Measurements from ENCODE around the gene THEMIS2. TPM values are rescaled to one million over a fixed set of nuclear protein-coding genes. Genes with fewer than 3 reads are reported as not detected.

Gene THEMIS2
- total RNA-seq, 4 donors from 2014 or later = 9.6 to 36.4 (median 24.6) TPM

- Histone ChIP-seq H3K27ac (replicated peaks in 1 of 4) (peak overlapping the region in 3 of 4 donors; percentile 28 to 44 (median 30)), H3K9me3 (no peaks in the 10 kb centered on the region), H3K4me3 (no peak overlapping the region), H3K4me1 (no peaks in the 10 kb centered on the region), H3K36me3 (peaks cover 6 to 54% (median 25%) of the 10 kb centered on the region in 4 donors), H3K27me3 (no peaks in the 10 kb centered on the region)
- WGBS = 73% methylated on average over 3 of the region's 3 CpGs
- no peak for TF ChIP-seq POLR2A (IDR thresholded peaks at IDR 0.05; ENCODE audit: low read depth)
- TF ChIP-seq EP300 (IDR thresholded peaks at IDR 0.05) = no peak
- TF ChIP-seq POLR2AphosphoS5 (IDR thresholded peaks at IDR 0.05) = no peak
- TF ChIP-seq CTCF (IDR thresholded peaks at IDR 0.05) = no peak
- no peak for DNase-seq (ENCODE audit: extremely low spot score)
- intact Hi-C loops (cut with DNase I) = no loop called here
Measured at GRCh38 chr1:27886744-27887143, 14.4 kb downstream of the THEMIS2 start.

- intact Hi-C loops (cut with DNase I) = no loop called here
- WGBS = 85% methylated on average over 7 of the region's 8 CpGs
- Histone ChIP-seq H3K4me3 (no peak overlapping the region), H3K4me1 (no peaks in the 10 kb centered on the region), H3K36me3 (peaks cover 13 to 56% (median 31%) of the 10 kb centered on the region in 4 donors), H3K27me3 (no peaks in the 10 kb centered on the region), H3K27ac (replicated peaks in 1 of 4) (peak overlapping the region in 3 of 4 donors; percentile 27 to 30 (median 28)), H3K9me3 (no peaks in the 10 kb centered on the region)
- no peak for DNase-seq (ENCODE audit: extremely low spot score)
- TF ChIP-seq CTCF (IDR thresholded peaks at IDR 0.05) = no peak
- TF ChIP-seq POLR2A (IDR thresholded peaks at IDR 0.05; ENCODE audit: low read depth) = no peak
- no peak for TF ChIP-seq EP300 (IDR thresholded peaks at IDR 0.05)
- no peak for TF ChIP-seq POLR2AphosphoS5 (IDR thresholded peaks at IDR 0.05)
Measured at GRCh38 chr1:27887215-27888021, 15.1 kb downstream of the THEMIS2 start.

GRCh38 chr1:27889506-27889905 lies 17.2 kb downstream of the THEMIS2 start:
- intact Hi-C loops (cut with DNase I) = no loop called here
- 85% methylated on average over 2 of the region's 3 CpGs for WGBS
- no peak overlapping the region for H3K4me3 ChIP-seq
- H3K4me1 ChIP-seq = no peaks in the 10 kb centered on the region
- H3K27me3 ChIP-seq = no peaks in the 10 kb centered on the region
- DNase-seq (ENCODE audit: extremely low spot score) = no peak
- TF ChIP-seq POLR2A (IDR thresholded peaks at IDR 0.05; ENCODE audit: low read depth) = no peak
- no peak for TF ChIP-seq POLR2AphosphoS5 (IDR thresholded peaks at IDR 0.05)
- TF ChIP-seq CTCF (IDR thresholded peaks at IDR 0.05) = no peak
- TF ChIP-seq EP300 (IDR thresholded peaks at IDR 0.05) = no peak
- peaks cover 34 to 68% (median 52%) of the 10 kb centered on the region in 4 donors for H3K36me3 ChIP-seq
- H3K27ac ChIP-seq (replicated peaks in 1 of 4) = no peak overlapping the region
- no peaks in the 10 kb centered on the region for H3K9me3 ChIP-seq

- Histone ChIP-seq H3K9me3 (no peaks in the 10 kb centered on the region), H3K27me3 (no peaks in the 10 kb centered on the region), H3K4me3 (no peak overlapping the region), H3K4me1 (no peaks in the 10 kb centered on the region), H3K27ac (replicated peaks in 1 of 4) (peak overlapping the region; percentile 1 to 62 (median 17)), H3K36me3 (peaks cover 52 to 86% (median 68%) of the 10 kb centered on the region in 4 donors)
- WGBS = 66% methylated on average over 7 of the region's 7 CpGs
- intact Hi-C loops (cut with DNase I) = no loop called here
- DNase-seq (ENCODE audit: extremely low spot score) = no peak
- TF ChIP-seq EP300 (IDR thresholded peaks at IDR 0.05) = peak; percentile 23
- TF ChIP-seq POLR2AphosphoS5 (IDR thresholded peaks at IDR 0.05) = peak; percentile 31 to 43
- TF ChIP-seq CTCF (IDR thresholded peaks at IDR 0.05) = no peak
Measured at GRCh38 chr1:27891196-27891889, 19.0 kb downstream of the THEMIS2 start.

Measured in esophagus muscularis mucosa (tissue), 4 donors.